ENCODE measurements around the gene MORN1.
"Not testable (repeated sequence)": the region's sequence is repeated elsewhere in the genome, so short reads cannot be mapped to it uniquely, and the experiment has no call there.

MORN1 gene

DNA sequence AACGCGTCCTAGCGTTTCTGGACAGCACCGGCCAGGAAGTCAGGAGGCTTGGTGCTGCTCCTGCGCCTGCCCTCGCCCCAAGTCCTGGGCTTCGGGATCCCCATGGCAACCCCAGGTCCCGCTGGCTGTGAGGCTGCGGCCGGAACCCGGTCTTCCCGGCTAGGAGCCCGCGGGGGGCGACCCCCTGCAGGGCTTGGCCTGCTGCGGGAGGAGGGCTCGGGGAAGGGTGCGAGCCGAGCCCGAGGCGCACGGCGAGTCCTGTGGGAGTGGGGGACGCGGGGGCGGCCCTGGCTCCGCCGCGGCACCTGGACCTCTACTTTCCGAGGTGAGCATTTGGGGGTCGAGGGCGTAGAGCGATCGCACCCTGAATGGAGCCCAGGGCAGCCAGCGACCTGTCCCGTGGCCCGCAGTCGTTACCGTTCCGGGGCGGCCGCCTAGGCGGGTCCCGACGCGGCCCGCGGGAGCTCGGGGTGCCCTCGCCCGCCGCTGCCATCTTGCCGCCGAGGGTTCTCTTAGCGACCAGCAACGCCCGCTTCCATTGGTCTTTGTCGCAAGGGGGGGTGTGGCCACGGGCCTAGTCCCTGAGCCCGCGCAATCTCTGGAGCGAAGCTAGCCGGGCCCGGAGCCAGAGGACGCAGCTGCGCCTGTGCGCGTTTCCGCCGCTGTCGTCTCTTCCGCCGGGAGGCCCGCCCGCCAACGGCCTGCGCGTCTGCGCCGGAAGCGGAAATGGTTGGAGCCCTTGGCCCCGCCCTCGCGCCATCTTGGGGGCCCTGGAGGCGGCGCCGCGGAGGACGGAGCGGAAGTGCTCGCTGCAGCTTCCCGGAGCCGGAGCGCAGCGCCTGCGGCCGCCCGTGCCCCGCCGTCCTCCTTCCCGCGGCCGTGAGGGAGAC is at the start of gene MORN1, which contains the start of gene RER1:
TSS of gene MORN1 (minus strand) at position 514 of the 890 bp plus-strand sequence. CDS start at position 493, 21 bp downstream.
TSS of gene RER1 (plus strand) at position 801 of the 890 bp plus-strand sequence. CDS start 3,950 bp downstream, outside the sequence.
- peak; percentile 95 to 99 (median 96) for DNase-seq (ENCODE audit: low read depth in 4 of 4, low spot score in 1 of 4)

DNA sequence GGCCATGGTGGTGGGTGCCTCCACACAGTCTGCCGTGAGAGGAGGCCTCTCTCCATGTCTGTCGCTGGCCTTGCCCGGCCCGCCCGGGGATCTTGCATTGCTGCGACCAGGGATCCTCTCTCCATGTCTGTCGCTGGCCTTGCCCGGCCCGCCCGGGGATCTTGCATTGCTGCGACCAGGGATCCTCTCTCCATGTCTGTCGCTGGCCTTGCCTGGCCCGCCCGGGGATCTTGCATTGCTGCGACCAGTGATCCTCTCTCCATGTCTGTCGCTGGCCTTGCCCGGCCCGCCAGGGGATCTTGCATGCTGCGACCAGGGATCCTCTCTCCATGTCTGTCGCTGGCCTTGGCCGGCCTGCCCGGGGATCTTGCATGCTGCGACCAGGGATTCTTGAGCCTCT is 49.0 kb upstream of the MORN1 start:
- DNase-seq (ENCODE audit: low read depth in 4 of 4, low spot score in 1 of 4): not testable (repeated sequence)

DNA sequence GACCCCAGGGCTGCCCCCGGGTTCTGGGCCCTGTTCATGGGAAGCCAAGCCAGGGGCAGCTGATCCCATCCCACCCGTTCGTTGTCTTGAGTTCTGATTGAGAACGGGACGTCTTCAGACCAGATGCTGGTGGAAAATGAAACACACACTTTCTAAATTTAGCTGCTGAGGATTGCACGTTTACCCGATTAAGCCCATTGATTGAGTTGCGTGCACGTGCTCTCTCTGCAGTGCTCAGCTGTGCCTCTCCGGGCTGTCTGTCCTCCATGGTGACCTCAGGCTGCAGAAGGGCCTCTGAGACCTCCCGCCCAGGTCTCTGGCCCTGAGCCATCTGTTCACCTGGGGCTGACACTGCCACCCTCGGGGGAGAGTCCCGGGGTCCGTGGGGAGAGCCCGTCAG is 48.0 kb upstream of the MORN1 start:
- DNase-seq (ENCODE audit: low read depth in 4 of 4, low spot score in 1 of 4): no peak

DNA sequence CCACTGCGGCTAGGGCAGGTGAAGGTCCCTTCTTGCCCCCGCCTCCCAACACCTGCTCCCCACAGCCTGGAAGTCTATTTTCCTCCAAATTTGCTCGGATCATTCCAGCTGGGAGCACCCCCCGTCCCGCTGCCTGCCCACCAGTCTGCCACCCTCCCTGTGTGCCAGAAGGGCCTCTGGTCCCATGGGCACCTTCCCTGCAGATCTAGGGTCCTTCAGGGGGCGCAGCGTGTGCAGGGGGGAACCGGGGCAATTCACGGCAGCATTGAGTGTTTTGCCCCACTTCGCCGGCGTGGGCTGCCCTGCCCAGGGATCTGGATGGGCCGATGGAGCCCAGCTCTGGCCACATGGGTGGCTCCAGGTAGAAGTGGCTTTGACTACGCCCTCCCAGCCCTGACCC is 47.3 kb upstream of the MORN1 start:
- DNase-seq (ENCODE audit: low read depth in 4 of 4, low spot score in 1 of 4): no peak

DNA sequence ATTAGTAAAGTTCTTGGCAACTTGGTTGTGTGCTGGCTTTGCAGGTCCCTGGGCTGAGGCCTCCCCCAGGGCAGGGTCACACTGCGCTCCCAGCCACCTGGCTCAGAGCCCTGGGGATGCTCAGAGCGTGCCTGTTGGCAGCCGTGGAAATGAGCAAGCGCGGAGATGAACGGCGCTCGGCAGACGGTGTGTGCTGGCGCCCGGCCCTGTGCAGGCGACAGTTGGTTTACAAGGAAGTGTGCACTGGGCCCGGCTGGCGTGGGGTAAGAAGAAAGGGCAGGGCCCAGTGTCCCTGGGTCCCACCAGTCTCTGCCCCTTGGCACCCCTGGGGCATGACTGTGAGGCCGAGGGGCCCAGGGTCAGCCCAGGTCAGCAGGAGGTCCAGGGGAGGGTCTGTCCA is 46.7 kb upstream of the MORN1 start:
- no peak for DNase-seq (ENCODE audit: low read depth in 4 of 4, low spot score in 1 of 4)

DNA sequence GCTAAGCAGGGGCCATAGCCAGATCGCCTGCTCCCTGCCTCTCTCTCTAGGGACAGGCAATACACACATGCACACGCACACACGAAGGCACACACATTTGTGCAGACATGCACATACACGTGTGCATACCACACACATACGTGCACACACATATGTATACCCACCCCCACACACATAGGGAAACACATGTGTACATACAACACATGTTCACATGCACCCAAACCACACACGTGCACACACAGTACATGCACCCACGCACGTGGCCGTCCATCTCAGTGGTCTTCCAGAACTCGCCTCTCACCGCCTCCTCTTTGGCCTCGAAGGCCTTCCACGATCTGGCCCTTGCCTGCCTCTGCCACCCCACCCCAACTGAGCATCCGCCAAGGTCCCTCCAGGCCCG is 46.3 kb upstream of the MORN1 start:
- DNase-seq (ENCODE audit: low read depth in 4 of 4, low spot score in 1 of 4): no peak

DNA sequence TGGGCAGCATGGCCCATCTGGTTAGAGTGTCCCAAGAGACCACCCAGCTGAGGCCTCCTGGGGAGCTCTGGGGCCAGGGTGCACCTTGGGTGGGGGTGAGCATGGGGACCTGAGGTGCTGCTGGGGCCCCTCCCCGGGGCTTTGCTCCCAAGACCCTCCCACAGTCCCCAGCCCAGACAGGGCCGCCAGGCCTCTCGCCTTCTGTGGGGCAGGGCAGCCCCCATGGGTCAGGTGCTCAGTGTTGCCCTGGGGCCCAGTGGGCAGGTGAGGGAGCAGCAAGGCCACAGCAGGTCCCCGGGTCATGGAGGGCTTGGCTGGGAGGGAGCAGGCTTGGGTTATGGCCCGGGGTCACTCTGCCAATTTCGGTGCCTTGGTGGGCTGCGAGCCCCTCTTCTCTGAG is 45.5 kb upstream of the MORN1 start:
- no peak for DNase-seq (ENCODE audit: low read depth in 4 of 4, low spot score in 1 of 4)

DNA sequence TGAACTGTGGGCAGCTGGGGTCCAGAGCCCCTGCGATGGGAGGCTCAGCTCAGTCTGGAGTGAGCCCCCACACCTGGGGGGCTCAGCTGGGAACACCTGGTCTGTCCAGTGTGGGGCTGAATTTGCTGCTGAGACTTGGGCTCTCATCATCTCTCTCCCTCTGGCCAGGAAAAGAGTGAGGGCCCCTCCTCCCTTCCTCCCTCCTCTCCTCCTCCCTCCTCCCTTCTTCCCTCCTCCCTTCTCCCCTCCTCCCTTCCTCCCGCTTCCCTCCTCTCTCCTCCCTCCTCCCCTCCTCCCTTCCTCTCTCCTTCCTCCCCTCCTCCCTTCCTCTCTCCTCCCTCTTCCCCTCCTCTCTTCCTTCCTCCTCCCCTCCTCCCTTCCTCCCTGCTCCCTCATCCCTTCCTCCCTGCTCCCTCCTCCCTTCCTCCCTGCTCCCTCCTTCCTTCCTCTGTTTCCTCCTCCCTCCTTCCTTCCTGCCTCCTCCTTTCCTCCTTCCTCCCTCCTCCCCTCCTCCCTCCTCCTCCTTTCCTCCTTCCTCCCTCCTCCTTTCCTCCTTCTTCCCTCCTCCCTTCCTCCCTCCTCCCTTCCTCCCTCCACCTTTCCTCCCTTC is 44.5 kb upstream of the MORN1 start:
- no peak for DNase-seq (ENCODE audit: low read depth in 4 of 4, low spot score in 1 of 4)

DNA sequence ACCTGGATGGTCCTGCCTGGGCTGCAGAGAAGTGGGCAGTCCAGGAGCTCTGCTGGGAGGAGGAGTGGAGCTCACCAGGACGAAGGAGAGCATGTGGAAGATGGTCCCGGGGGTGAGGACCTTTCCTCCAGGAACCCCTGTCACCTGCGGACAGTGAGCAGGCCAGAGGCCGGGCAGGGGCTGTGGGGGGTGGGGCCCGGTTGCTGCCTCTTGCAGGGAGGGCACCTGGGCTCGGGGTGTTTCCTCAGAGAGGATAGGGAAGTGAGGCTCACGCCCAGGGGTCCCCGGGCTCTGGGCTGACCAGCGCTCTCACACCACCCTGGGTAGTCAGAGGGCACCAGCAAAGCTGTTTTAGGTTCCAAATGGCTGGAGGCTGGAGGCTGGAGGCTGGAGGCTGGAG is 43.7 kb upstream of the MORN1 start:
- no peak for DNase-seq (ENCODE audit: low read depth in 4 of 4, low spot score in 1 of 4)

DNA sequence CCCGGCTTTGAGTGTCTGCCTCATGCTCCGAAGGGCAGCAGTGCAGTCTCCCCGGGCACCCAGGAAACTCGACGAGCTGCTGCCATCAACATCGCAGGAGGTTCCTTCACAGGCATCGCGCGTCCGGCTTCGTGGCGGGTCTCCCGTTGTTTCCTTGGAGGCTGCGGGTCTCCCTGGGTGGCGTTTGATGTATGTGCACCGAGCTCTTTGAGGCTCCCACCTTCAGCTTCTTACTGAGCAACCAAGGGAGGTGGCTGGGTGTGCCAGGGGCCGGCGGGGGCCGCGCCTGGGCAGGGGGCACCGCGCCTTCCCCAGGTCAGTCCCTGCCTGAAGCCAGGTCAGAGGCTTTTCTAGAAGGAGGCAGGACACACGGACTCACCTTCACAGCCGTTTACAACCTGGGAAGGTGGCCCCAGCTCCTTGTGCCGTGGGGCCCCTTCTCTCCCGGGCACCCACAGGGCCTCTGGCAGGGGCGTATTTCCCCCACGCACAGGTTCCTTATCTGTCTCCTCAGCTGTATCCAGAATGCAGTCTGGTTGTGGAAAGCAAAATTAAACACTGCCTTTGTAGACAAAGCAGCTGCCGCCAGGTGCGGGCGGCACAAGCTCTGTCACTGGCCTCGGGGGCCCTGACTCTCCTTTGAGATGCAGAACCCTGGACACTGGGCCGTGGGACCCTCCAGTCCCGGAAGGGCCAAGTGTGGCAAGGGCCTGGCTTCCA is 42.7 kb upstream of the MORN1 start:
- DNase-seq (ENCODE audit: low read depth in 4 of 4, low spot score in 1 of 4): no peak

DNA sequence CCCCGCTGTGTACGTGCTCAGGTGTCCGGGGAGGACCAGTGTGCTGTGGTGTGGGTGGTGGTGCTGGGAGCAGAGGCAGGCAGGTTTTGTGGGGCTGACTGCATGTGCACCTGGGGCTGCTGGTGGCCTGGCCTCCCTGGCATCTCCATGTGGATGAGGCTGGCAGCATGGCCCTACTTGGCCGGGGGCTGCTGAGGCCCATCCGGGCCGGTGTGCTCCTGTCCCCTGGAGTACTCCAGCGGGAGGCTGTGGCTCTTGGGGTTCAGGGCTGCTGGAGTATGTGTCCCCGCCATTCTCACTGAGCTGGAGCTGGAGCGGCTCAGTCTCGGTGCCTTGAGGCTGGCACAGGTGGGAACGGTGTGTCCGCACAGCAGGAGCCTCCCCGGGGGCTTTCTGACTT is 41.8 kb upstream of the MORN1 start:
- DNase-seq (ENCODE audit: low read depth in 4 of 4, low spot score in 1 of 4): no peak

DNA sequence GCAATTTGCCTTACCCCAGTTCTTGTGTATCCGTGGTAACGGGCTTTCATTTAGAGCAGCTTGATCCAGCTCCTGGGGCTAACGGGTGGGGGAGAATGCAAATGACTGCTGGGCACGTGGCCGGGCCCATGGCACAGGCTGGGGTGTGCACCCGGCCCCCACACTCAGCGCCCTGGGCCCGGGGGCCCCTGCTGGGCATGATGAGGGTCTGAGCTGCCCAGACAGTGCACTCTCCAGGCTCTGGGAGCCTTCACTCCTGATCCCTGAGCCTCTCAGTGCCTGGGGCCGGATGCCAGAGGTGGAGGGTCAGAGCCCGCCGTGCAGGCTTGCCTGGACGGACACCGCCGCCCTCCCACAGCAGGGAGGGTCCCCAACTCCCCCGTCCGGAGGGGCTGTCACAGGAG is 41.1 kb upstream of the MORN1 start:
- DNase-seq (ENCODE audit: low read depth in 4 of 4, low spot score in 1 of 4): no peak

DNA sequence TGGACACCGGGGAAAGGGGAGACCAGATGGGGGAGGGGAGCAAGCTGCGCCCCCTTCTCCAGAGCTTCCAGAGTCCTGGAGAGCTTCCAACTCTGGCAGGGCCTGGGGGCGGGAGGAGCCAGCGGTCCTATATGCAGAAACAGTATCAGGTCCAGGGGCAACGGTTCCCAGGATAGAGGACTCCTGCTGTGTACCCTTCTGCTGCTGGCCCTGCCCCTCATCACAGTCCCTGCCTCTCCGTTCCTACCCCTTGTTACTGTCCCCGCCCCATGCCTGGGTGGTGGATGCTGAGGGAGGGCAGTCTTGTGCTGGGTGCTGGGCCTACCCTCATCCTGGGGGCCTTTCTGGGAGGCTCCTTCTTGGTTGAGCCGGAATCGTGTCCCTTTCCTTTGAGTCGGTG is 40.2 kb upstream of the MORN1 start:
- DNase-seq (ENCODE audit: low read depth in 4 of 4, low spot score in 1 of 4): no peak

DNA sequence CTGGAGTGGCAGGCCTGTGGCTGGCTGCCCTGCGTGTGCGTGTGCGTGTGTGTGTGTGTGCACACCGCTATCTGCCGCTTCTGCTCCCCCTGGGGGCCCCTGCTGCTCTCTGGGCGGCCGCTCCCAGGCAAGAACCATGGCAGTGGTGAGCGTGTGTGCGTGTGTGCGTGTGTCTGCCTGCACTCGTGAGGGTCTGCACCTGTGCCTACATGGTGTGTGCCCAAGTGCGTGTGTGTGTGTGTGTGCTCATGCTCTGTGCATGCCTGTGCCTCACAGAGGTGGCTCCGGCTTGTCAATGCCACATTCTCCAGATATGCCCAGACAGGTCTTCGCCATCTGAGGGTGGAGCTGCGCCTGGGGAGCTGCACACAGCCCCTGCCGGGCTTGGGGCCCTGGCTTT is 39.7 kb upstream of the MORN1 start:
- DNase-seq (ENCODE audit: low read depth in 4 of 4, low spot score in 1 of 4): no peak

DNA sequence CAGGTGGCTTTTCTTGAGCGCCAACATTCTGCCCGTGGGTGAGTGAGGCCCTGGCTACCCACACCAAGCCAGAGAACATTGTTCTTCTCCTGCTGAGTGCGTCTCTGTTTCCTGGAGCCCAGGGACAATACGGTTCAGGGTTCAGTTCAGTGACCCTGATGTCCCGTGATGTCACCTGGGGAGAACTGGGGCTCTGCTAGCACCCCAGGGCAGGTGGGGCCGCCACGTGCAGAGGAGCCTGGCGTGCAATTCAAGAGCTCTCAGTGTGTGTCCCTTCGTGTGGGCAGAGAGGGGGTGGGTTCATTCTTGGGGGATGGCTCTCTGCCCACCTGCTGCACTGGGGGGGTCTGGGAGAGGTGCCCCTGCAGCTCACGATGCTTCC is 39.2 kb upstream of the MORN1 start:
- DNase-seq (ENCODE audit: low read depth in 4 of 4, low spot score in 1 of 4): no peak

DNA sequence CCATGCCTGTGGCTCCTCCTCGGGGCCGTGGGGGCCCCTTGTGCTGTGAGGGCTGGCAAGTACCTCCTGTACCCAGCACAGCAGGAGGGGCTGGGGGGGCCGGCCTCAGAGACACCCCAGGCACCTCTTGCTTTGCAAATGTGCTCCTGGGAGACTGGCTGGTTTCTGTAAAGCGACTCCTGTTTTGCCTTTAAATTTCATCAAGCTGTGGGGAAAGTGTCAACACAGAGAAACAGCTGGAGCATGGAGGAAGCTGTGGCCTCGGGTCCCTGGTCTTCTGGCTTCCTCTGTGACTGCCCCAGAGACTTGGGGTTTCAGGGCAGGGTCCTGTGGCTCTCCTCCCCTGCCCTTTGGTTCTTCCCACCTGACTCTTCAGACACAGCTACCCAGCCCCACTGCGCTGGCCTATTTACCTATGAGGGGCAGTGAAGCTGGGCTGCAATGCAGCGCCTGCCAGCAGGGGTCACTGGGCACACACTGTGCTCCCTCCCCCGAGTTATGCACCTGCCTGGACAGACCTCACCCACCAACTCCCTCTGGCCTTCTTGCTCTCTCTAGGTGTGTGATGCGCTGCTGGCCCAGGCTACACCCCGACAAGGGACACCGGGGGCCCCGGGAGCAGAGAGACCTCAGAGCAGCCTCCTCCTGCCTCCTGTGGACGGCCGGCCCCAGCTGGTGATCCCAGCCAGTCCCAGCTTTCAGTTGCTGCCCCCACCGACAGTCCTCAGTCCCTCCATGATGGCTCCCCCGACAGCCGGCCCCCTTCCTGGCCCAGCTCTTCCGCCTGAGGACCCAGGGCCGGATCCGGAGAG is 38.6 kb upstream of the MORN1 start:
- DNase-seq (ENCODE audit: low read depth in 4 of 4, low spot score in 1 of 4): no peak

DNA sequence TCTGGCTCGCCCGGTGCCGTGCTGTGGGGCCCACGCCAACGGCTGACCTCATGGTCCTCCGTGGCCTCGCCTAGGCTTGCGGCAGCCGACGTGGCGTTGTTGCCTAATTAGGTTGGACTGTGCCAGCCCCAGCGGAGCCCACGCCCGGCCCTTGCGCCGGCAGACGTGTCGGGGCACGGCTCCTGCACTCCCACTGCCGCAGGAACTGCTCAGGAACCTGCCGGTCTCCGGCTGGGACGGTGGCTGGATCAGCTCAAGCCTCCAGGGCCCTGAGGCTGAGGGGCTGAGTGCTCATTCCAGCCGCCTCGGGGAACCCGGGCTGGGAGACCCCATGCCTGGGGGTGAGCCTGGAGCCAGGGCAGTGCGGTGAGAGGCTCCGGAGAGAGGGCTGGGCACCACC is 37.1 kb upstream of the MORN1 start:
- no peak for DNase-seq (ENCODE audit: low read depth in 4 of 4, low spot score in 1 of 4)

DNA sequence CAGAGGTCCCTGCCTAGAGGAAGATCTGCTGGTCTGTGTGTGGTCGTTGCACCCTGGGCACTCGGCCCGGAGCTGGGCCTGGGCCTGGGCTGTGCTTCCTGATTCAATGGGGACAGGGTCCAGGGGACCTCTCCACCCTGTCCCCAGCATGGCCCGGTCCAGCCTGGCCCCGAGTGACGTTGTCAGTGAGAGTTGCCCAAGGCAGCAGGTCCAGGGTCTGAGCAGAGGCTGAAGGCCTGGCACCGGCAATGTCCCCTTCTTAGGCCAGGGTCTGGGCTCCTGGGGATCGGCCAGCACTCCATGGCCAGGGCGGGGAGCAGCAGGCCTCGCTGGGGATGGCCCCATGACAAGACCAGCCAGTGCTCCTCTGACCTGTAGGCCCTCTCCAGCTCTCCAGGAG is 36.6 kb upstream of the MORN1 start:
- DNase-seq (ENCODE audit: low read depth in 4 of 4, low spot score in 1 of 4): no peak

DNA sequence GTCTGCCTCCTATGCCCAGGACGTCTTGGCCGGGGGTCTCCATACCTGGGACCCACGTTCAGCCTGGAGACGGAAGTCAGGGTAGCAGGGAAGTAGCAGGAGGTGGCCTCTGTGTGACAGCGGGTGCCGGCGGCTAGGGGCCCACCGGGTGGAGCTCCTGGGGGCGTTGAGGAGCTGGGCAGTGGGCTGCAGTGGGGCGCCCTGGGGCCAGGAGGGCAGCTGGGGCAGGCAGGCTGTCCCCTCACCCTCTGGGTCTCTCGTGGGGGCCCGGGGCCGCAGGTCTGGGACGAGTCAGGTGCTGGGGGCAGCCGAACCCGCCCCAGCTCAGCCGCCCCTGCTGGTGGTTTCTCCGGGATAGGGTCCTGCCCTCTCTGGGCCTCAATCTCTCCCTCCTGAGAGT is 35.7 kb upstream of the MORN1 start:
- DNase-seq (ENCODE audit: low read depth in 4 of 4, low spot score in 1 of 4): no peak

DNA sequence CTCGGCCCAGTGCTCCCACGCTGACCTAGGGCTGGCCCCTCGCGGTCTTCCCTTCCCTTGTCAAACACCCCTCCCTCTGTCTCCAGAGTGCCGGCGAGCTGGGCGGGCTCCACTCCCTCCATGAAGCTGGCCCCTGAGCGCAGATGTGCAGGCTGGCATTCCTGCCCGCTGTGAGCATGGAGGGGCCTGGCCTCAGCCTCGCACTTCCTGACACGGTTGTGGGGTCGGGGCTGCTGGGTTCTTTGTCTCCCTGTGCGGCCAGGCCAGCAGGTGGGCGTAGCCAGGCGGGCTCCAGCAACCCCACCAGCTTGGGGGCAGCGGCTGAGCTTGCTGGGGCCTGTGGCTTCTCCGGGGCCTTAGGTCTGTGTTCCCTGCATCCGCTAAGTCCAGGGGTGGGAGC is 35.2 kb upstream of the MORN1 start:
- no peak for DNase-seq (ENCODE audit: low read depth in 4 of 4, low spot score in 1 of 4)

DNA sequence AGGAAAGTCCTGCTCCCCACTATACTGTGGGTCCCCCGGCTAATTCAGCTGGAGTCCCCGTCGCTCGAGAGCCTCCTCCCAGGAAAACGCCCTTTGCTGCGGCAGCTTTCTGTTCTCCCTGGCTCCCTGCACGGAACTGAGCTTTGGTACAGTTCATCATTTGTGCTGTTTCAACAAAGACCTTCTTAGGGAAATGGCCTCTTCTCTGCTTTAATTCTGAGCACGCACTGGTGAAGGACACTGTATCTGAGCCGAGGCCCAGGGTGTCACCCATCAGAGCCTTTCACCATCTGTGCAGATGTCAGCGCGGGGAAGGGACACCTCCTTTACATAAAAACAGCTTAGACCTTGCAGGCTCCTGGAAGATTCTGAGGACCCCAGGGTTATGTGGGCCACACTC is 34.5 kb upstream of the MORN1 start:
- DNase-seq (ENCODE audit: low read depth in 4 of 4, low spot score in 1 of 4): no peak

Measured in stimulated activated CD4-positive, alpha-beta T cell treated with anti-CD3 and anti-CD28 coated beads, Interleukin-1b, Interleukin-23, amount 100 ng/mL, for 24 hours (primary cell).